BJ (cell line): ENCODE measurements around the gene SLC26A11. TPM values are rescaled to one million over a fixed set of nuclear protein-coding genes. Genes with fewer than 3 reads are reported as not detected.

Source experiments
- CTCF ChIA-PET: fragments of 350-600 bp; formaldehyde crosslinking; extraction: SDS; loops from one replicate; lab custom pipeline; 2021; ENCODE audit warnings: antibody characterized with exemption, inconsistent platforms; lab: Yijun Ruan, JAX
- POLR2A ChIA-PET: fragments of 300-600 bp; sonication (Branson Sonifier 250); formaldehyde crosslinking; extraction: SDS; loops from one replicate; lab custom pipeline; 2021; ENCODE audit warnings: antibody characterized with exemption; lab: Charles Lee
- DNase-seq: peaks from one replicate; pipeline ENCODE4 v3.0.0-alpha.2; 2011; ENCODE audit warnings: low read depth
- H3K27me3 ChIP-seq: 2 replicates; pipeline ENCODE4 v1.6.0; 2011; ENCODE audit warnings: low read length; ENCODE audit not compliant: control insufficient read depth, insufficient read depth
- H3K36me3 ChIP-seq: 2 replicates; pipeline ENCODE4 v1.5.1; 2011; ENCODE audit warnings: low read length; ENCODE audit not compliant: control insufficient read depth, insufficient read depth
- H3K4me3 ChIP-seq: 2 replicates; pipeline ENCODE4 v1.5.1; 2011; ENCODE audit warnings: low read depth, mild to moderate bottlenecking, control low read depth, low read length
- CTCF ChIP-seq: IDR thresholded peaks from 2 replicates; pipeline ENCODE4 v1.5.1; 2011; ENCODE audit warnings: low read depth, mild to moderate bottlenecking, control low read depth, inconsistent platforms, low read length, moderate library complexity; ENCODE audit not compliant: insufficient read depth
- polyA plus RNA-seq: library from polyadenylated mRNA; depleted of rRNA; stranded (reverse); fragments of >200 nt; gene quantifications from 2 replicates; pipeline ENCODE4 v1.2.3, GENCODE V29; 2011

The SLC26A11 gene
- polyA plus RNA-seq, 1 experiment, result 17.1 TPM

GRCh38 chr17:80202197-80202596 is 18.0 kb upstream of the SLC26A11 start:
- TF ChIP-seq CTCF, result no peak
- no peaks in the 10 kb centered on the region for H3K27me3 ChIP-seq
- H3K4me3 ChIP-seq, result no peak overlapping the region
- ChIA-PET CTCF (interaction anchor here (1.2 kb wide), 1 partner anchor 194 kb away, joined by 3 read pairs; no protein-coding TSS in a partner anchor), POLR2A (no interaction called here)
- H3K36me3 ChIP-seq, result no peaks in the 10 kb centered on the region
- DNase-seq, result no peak

GRCh38 chr17:80203471-80203963 is 16.7 kb upstream of the SLC26A11 start:
- no peak for TF ChIP-seq CTCF
- DNase-seq, result no peak
- POLR2A ChIA-PET, result no interaction called here
- H3K27me3 ChIP-seq, result no peaks in the 10 kb centered on the region
- CTCF ChIA-PET, result interaction anchor here (1.2 to 1.5 kb wide), 2 partner anchors 16 to 195 kb away, joined by 3 to 4 read pairs; no protein-coding TSS in a partner anchor
- peaks cover 2% of the 10 kb centered on the region for H3K36me3 ChIP-seq
- H3K4me3 ChIP-seq, result no peak overlapping the region

- H3K4me3 ChIP-seq, result no peak overlapping the region
- H3K36me3 ChIP-seq, result peaks cover 4% of the 10 kb centered on the region
- DNase-seq, result no peak
- no peak for TF ChIP-seq CTCF
- no peaks in the 10 kb centered on the region for H3K27me3 ChIP-seq
- ChIA-PET CTCF (interaction anchor here (0.7 to 1.8 kb wide), 4 partner anchors 9 to 80 kb away, joined by 3 to 17 read pairs (median 4); no protein-coding TSS in a partner anchor), POLR2A (no interaction called here)
Observed at GRCh38 chr17:80204626-80205468, 15.4 kb upstream of the SLC26A11 start.

- Histone ChIP-seq H3K4me3 (no peak overlapping the region), H3K36me3 (peaks cover 11% of the 10 kb centered on the region), H3K27me3 (no peaks in the 10 kb centered on the region)
- ChIA-PET CTCF (interaction anchor here (1.0 to 1.8 kb wide), 3 partner anchors 10 to 81 kb away, joined by 3 to 17 read pairs (median 8); no protein-coding TSS in a partner anchor), POLR2A (no interaction called here)
- DNase-seq, result no peak
- no peak for TF ChIP-seq CTCF
Observed at GRCh38 chr17:80205811-80206210, 14.4 kb upstream of the SLC26A11 start.

GRCh38 chr17:80208050-80208449 is 12.2 kb upstream of the SLC26A11 start:
- CTCF ChIA-PET, result interaction anchor here (1.5 kb wide), 1 partner anchor 12 kb away, joined by 3 read pairs; no protein-coding TSS in a partner anchor
- DNase-seq, result no peak
- POLR2A ChIA-PET, result no interaction called here
- Histone ChIP-seq H3K4me3 (no peak overlapping the region), H3K36me3 (peaks cover 17% of the 10 kb centered on the region), H3K27me3 (no peaks in the 10 kb centered on the region)
- TF ChIP-seq CTCF, result no peak
